GM21737 (cell line): ENCODE results near the gene PLB1.
"Not testable (repeated sequence)": the region's sequence is repeated elsewhere in the genome, so short reads cannot be mapped to it uniquely, and the experiment has no call there.

Experiments used
- ATAC-seq: cut with Tn5 transposase; IDR thresholded peaks from one replicate; pipeline ENCODE4 v1.9.1; 2021; ENCODE audit warnings: mild to moderate bottlenecking, moderate library complexity; ENCODE audit not compliant: unreplicated experiment

The PLB1 gene

DNA sequence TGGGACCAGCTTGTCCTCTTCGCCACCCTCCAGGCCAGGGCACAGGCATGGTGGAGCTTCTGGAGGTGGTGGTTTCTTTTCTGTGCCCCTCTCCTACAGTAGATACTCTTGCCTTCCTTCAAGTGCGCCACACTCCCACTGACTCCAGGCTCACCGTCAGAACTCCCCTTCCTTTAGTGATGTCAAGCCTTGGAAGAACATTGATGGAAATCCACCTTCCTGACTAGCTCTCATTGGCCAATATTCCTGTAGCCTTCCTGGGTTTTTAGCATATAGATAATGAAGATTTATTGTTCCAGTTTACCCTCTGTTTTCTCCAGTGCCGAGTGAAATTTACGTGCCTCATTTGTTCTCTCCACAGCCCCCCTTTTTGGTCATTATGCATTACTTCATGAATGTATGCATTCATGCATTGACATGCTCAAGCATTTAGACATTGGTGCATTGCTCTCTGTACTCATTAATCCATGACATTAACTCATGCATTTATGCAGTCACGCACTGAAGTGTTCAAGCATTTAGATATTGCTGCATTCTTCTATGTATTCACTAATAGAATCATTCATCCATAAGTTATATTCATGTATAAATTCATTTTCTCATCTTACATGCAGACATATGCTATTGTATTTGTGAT is 37.3 kb downstream of the PLB1 start:
- no peak for ATAC-seq

DNA sequence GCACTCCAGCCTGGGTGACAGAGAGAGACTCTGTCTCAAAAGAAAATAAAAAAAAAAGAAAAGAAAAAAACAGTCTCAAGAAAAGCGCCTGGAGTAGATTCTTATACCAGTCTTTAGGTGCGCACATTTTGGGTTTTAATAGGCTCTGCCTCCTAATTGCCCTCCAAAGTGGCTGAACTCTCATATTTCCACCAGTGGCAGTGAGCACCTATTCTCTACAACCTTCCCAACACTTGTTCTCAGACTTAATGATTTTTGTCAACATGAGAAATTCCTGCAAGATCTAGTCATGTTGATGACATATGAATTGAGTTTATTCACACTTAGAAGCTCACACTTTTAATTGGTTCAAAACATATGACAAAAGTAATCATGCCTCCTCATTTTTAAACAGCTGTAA is 39.0 kb downstream of the PLB1 start:
- ATAC-seq = no peak

DNA sequence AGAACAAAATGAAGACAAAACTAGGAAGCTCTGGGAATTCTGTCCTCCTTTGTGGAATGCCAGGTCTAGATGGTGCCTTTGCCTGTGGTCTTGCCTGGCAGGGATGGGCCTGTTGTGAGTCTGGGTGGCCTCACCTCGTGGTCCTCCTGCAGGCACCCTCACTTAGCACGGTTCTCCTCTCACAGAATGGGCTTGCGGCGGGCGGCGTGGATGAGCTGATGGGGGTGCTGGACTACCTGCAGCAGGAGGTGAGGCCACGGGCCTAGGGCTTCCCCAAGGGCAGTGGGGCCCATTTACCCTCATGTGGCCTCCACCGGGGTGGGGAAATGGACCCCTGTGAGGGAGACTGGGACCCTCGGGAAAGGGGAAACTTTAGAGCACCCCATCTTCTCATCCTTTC is 42.3 kb downstream of the PLB1 start:
- no peak for ATAC-seq

DNA sequence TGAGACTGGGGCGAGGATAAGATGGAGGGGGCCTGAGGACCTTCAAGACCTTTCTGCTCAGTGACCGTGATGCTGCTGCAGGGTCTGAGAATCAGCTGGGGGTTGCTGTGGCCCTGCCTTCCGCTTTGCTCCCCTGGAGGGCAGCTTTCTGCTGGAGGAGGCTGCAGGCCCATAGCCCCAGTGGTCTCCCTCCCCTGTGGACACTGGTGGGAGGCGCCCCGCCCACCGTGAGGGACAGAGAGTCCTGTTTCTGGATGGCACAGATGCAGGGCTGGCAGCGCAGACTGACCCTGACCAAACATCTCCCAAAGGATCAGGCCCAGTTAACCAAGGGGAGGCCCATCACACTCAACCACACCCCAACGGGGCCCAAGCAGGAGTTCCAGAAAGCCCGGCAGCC is 42.8 kb downstream of the PLB1 start:
- ATAC-seq = no peak

DNA sequence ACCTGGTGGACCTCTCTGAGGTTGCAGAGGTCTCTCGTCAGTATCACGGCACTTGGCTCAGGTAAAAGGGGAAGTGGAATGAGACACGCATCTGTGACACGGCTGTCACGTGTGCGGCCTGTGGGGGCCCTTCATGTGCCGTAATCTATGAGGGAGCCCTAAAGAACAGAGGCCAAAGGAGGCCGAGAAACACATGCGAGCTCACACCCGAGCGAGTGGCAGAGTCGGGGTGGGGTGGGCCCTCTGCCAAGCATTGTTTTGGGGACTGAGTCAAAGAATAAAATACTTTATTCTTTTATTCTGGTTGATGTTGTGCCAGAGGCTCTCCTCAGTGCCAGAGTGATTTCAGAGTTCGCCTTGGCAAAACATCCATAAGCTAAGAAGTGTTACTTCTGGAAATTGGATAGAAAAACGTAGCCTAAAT is 43.3 kb downstream of the PLB1 start:
- ATAC-seq = no peak

DNA sequence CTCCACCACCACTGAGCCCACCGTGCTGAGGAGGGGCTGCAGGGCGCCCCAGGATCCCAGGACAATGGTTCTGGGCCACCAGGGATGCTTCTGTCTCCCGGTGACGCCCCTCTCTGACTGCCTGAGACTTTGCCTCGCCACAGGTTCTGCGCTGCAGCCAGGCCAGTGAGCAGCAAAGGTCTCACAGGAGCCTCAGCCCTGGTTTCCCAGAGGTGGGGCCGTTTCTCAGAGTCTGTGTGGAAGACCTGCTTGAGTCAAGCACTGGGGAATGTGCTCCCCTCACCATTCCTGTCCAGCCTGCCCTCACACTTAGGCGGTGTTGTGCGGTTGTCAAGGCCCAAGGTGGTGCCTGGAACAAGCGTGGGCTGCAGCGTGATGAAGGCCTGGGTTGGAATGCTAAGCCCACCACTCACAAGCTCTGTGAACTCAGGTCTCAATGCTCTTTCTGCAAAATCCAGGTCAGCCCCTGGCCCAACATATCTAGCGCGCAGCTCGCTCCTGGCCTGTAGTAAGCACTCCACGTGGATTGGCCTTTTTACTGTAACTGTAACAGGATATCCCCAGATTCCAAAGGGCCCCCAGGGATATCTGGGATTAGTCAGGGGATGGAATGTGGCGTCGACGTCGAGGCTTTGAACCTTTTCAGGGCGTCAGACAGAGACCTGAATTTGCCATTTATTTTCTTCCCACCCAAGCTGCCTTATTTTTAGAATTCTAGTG is 47.6 kb downstream of the PLB1 start:
- no peak for ATAC-seq

DNA sequence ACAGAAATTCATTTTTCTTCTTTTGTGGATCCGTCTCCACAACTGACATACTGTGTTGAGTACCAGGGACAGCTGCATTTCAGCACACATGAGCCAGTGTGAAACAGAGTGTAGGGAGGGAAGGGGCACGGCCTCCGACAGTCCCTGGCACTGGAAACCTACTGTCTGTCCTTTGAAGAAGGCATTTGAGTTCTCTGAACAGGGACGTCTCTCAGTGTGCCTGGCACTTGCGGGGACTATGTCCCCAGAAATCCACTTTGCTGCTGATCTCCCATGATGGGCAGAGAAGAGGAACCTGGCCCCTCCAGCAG is 48.1 kb downstream of the PLB1 start:
- no peak for ATAC-seq

DNA sequence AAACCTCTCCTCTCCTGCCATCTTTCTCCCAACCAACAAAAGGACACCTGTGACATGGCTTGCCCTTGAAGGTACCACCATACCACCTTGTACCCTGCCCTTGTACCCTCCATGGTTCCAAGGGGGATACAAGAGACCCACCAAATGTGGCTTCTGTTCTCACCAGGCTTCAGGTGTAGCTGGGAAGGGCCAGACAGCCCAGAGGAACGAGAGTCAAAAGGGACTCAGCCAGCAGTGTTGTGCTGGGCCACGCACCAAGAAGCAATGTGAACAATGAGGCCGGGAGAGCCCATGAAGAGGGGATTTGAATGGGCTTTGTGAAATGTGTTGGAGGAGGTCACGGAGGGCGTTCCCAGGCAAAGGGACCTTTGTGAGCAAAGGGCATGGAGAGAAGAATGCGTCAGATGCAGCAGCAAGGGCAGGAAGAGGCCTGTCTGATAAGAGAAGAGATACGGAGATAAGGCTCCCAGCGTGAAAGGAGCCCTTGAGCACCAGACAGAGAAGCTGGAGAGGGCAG is 48.6 kb downstream of the PLB1 start:
- no peak for ATAC-seq

DNA sequence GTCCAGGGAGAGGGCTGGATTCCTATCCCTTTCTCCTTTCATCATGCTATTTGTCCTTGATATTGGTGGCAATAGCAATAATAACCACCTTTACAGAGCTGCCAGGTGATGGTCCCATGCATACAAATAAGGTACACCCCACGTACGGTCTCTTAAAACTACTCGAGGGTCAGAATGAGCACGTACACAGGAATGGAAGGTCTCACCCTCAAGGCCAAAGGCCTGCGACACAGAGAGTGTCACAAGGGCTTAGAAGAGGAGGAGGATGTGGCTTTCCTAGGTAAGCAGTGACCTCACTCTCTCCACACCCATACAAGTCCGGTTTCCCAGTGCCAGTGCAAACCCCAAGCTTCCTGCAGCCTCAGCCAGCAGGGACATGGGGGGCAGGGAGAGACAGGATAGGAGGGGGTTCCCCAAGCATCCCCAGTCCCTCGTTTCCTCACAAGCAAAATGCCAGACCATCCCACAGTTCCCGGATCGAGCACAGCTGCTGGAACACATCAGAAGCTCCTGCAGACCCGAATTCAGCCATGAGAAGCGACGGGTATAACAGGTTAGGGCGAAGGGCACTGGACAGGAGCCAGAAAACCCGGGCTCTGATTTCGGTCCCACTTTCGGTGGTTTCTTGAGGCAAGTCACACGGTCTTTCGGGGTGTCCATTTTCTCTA is 49.2 kb downstream of the PLB1 start:
- ATAC-seq = no peak

DNA sequence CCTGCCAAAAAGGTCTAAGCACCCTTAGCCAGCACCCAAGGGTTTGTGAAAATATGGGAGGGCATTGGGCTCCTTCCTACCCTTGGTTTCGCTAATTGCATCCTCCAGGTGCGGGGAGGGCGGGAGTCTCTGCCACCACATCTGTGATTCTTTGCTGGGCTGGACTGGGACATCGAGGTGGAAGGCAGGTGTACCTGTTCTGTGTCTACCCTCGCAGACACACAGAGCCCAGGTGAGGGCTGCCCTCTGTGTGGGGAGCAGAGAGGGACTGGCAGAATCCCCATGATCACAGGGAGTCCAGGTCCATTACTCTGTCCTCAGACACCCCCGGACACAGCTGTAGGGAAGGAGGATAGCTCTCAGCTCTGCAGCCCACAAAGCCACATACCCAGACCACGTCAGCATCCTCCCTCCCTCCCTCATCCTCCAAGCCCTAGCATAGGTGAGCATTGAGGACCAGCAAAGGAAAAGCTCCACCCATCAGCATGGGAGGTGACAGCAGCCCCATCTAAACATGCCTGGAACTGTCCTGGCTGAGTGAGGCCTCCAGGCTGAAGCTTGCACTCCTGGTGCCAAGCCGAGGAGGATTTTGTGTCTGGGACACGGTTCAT is 49.8 kb downstream of the PLB1 start:
- no peak for ATAC-seq

DNA sequence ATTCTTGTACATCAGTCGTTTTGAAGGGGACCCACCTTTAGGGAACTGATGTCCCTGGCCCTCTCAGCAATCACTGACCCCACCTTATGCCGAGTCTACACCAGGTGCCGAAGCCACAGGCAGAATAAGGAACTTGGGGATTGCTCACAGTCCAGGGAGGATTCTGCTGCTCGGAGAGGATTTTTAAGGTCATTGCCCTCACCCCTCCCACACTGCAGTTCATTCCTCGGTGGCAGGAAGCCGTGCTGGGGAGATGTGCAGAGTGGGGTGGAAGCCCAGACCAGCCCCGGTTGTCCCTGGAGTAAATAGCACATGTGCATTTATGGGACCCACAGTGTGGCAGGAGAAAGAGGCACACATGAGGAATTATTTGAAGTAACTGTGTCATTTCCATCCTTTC is 50.4 kb downstream of the PLB1 start:
- no peak for ATAC-seq

DNA sequence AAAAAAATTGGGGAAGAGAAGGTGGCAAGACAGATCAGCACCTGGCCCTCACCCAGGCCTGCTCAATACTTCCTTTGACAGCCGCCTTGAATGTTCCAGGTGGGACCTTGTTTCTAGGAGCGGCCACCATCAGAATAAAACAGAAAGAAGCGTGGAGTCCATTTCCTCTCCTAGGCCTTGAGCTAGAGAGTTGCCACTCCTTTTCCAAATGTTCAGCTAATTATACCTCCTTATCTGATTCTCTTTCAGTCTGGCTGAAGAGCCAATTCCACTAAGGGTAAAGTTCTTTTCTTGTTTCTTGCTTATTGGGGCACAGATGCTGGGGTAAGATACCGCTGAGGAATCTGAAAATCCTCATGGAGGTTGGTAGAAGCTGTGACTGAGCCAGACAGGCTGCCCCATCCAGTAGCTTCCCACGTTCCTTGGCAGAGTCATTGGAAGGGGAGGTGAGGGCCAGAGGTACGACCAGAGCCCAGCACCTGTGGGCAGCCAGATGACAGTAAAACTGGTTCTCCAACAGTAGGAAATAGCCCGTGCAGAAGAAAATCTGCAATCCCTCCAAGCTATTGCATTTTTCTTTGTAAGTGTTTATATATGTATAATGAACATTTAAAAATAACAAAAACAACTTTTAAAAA is 51.5 kb downstream of the PLB1 start:
- ATAC-seq = no peak

DNA sequence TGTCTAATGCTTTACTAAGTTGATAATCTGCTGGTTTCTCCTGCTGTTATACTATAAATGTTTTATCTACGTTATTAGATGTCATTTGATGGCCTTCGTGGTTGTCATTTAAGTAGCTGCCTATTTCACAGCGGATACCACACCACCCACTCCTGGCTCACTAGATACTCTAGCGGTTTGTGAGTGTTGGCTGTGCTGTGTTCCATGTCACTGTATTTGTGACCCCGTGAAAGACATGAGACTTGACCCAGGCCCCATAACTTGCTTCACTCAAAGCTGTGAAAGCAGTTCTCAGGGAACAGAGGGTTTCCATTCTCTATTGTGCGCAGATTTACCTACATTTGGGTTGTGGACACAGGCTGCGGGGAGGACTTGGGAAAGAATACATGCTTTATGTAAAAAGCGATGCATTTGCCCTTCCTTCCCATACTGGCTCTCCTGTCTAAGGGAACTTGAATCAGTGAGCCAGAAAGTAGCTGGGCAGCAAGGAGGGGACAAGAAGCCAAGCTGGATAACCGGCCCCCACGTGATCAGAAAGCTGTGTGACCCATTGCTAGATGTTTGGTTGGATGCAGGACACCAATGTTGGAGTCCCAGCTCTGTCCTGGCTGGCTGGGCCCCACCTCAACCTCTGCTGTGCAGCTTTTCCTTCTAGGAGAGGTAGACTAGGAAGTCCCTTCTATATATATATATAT is 52.2 kb downstream of the PLB1 start:
- no peak for ATAC-seq

DNA sequence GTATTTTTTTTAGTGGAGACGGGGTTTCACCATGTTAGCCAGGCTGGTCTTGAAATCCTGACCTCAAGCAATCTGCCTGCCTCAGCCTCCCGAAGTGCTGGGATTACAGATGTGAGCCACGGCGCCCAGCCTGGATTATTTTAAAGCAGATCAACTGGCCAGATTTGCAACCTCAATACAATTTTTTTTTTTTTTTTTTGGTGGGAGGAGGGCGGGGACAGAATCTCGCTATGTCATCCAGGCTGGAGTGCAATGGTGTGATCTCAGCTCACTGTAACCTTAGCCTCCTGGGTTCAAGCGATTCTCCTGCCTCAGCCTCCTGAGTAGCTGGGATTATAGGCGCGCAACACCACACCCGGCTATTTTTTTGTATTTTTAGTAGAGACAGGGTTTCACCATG is 54.5 kb downstream of the PLB1 start:
- ATAC-seq = not testable (repeated sequence)

DNA sequence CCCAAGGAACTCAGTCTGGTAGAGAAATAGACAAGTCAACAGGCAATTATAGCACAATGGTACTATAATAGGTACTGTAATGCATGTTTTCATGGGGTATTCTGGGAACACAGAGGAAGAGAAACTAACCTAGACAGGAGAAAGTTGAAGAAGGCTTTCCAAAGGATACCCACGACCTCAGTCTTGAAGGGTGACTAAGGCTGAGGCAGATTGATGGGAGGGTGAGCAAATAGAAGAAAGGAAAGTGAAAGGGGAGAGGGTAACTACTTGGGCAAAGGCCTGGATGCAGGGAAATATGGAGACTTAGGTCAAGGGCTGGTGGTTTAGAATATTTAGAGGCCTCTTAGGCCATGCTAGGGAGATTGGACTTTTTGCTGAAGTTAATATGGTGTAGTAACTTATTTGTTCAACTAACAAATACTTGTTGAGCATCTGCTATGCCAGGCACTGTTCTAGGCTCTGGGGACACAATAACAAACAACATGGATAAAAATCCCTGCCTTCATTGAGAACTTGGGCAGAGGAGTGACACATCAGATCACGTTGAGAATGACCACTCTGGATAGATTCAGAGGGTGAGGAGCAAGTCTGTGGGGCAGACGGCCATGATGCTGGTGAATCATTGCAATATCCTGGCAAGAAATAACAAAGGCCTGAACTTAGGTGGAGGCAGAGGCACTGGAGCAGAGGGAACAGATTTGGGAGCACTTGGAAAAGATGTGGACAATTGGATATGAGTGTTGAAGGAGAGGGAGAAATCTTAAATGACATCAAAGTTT is 56.4 kb downstream of the PLB1 start:
- ATAC-seq = no peak

DNA sequence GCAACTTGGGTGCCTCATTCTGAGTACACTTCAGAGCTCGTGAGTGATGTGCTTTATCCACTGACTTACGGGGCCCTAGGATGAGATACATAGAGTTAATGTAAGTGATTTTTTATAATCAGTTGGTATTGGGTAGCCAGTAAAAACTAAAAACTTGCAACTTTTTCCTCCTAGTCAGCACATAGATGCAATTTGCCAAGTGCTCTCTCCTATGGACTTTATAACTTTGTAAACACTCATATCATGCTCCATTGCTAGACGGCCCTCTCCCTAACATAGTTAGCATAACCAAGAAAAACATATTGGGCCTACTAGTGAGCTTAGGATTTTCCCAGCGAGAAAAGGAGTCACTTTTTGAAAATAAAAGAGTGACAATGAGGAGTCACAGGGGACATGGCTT is 60.4 kb downstream of the PLB1 start:
- ATAC-seq = no peak

DNA sequence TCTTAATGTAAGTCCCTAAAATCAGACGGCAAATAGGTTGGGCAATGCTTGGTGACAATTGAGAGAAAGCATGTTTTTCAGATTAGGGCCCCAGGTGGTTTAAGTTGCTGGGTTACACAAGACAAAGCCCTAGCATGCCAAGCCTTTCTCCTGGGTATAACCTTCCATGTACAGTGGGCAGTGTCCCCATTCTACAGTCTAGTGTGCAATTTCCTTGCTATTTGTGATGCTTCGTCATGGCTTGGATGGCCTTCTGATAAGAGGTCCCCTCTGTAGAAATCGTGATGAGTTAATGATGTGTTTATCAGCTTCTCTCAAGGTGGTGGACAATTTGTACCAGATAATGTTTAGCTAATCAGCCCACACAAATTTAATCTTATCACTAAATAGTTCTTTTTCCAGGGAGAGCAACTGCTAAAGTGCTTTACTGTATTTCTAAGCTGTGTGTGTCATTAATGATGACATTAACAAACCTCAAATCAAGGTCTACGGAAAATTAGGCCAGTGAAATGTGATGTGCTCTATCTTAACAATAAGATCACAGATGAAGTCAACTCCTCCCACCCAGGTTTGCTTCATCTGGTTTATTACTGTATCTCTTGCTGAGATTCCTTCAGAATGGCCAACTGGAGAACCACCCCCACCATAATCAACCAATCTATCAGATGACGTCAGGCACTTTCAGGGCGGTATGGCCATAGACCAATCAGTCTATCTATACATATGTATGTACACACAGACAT is 61.7 kb downstream of the PLB1 start:
- no peak for ATAC-seq

DNA sequence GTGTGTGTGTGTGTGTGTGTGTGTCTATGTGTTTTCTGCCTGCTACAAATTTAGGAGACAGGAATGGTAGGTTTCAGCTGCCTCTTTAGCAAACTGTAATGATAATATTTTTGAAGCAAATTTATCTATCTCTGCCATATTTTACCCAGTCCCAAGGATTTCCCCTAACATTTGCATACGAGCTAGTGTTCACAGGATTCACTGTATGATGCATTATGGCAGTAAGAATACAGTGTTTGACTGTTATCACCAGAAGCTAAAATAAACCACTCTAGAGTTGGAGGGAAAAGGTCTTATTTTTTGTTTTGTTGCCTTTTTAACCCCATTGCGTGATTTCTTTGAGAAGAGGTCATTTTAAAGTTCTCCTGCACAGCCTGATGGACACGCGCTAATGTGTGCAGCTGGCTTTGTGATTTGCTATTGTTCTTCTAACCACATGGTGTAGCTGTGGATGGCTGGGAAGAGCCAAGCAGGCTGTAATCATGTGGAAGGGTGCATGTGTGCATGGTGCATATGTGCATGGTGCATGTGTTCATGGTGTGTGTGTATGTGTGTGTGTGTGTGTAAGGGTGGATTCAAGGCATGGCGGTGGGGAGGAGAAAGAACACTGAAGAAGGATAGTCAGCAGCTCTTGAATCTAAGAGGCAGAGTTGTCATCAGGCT is 62.4 kb downstream of the PLB1 start:
- no peak for ATAC-seq

DNA sequence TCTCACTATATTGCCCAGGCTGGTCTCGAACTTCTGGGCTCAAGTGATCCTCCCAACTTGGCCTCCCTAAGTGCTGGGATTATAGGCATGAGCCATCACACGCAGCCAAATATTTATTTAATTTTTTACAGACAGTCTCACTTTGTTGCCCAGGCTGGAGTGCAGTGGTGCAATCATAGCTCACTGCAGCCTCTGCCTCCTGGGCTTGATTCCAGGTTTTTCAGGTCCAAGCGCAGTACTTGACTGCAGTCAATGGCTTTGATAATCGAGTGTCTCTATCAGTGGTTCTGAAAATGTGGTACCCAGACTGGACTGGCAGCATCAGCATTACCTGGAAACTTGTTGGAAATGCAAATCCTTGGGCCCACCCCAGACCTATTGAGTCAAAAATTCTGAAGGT is 63.1 kb downstream of the PLB1 start:
- no peak for ATAC-seq
